Measurements from ENCODE around the gene OR52E2. TPM values are rescaled to one million over a fixed set of nuclear protein-coding genes. Genes with fewer than 3 reads are reported as not detected.

OR52E2 gene
- total RNA-seq, 4 donors from 2014 or later = not detected

- H3K27me3 ChIP-seq = no peaks in the 10 kb centered on the region
- H3K27ac ChIP-seq = no peak within 1 kb of the TSS
- no peak within 1 kb of the TSS for H3K4me3 ChIP-seq
- H3K36me3 ChIP-seq = no peaks in the 10 kb centered on the region
- TF ChIP-seq CTCF (IDR thresholded peaks at IDR 0.05) (no peak), POLR2A (IDR thresholded peaks at IDR 0.05) (no peak), EP300 (IDR thresholded peaks at IDR 0.05) (no peak)
- H3K4me1 ChIP-seq = no peaks in the 10 kb centered on the region
- 77 to 82% methylated on average over 1 of the region's 1 CpG for WGBS, 2 donors
- DNase-seq (ENCODE audit: low spot score in 2 of 2) = no peak
- no peaks in the 10 kb centered on the region for H3K9me3 ChIP-seq
Measured at GRCh38 chr11:5046226-5046625, 13.2 kb downstream of the OR52E2 start, which contains the start of gene OR52J3. Gene OR52J3, plus strand, starts transcription at chr11:5046526. Its CDS starts 0 bp downstream, at chr11:5046526.

- Histone ChIP-seq H3K4me3 (no peak overlapping the region), H3K27me3 (no peaks in the 10 kb centered on the region), H3K4me1 (no peaks in the 10 kb centered on the region), H3K9me3 (no peaks in the 10 kb centered on the region), H3K36me3 (no peaks in the 10 kb centered on the region), H3K27ac (no peak overlapping the region)
- TF ChIP-seq POLR2A (IDR thresholded peaks at IDR 0.05) (no peak), EP300 (IDR thresholded peaks at IDR 0.05) (no peak), CTCF (IDR thresholded peaks at IDR 0.05) (no peak)
- DNase-seq (ENCODE audit: low spot score in 2 of 2) = no peak
- WGBS, 2 donors = 61 to 64% methylated on average over 2 of the region's 2 CpGs
Measured at GRCh38 chr11:5043380-5043779, 16.0 kb downstream of the OR52E2 start.

- Histone ChIP-seq H3K27ac (no peak overlapping the region), H3K4me3 (no peak overlapping the region), H3K4me1 (no peaks in the 10 kb centered on the region), H3K27me3 (no peaks in the 10 kb centered on the region), H3K36me3 (no peaks in the 10 kb centered on the region), H3K9me3 (no peaks in the 10 kb centered on the region)
- TF ChIP-seq EP300 (IDR thresholded peaks at IDR 0.05) = no peak
- TF ChIP-seq CTCF (IDR thresholded peaks at IDR 0.05) = no peak
- no peak for TF ChIP-seq POLR2A (IDR thresholded peaks at IDR 0.05)
- WGBS, 2 donors = 71 to 80% methylated on average over 3 of the region's 3 CpGs
- no peak for DNase-seq (ENCODE audit: low spot score in 2 of 2)
Measured at GRCh38 chr11:5042091-5042490, 17.3 kb downstream of the OR52E2 start.

- Histone ChIP-seq H3K4me1 (no peaks in the 10 kb centered on the region), H3K4me3 (no peak overlapping the region), H3K9me3 (no peaks in the 10 kb centered on the region), H3K36me3 (no peaks in the 10 kb centered on the region), H3K27me3 (no peaks in the 10 kb centered on the region), H3K27ac (no peak overlapping the region)
- 68 to 70% methylated on average over 4 of the region's 4 CpGs for WGBS, 2 donors
- TF ChIP-seq POLR2A (IDR thresholded peaks at IDR 0.05) = no peak
- no peak for TF ChIP-seq EP300 (IDR thresholded peaks at IDR 0.05)
- no peak for TF ChIP-seq CTCF (IDR thresholded peaks at IDR 0.05)
- DNase-seq (ENCODE audit: low spot score in 2 of 2) = no peak
Measured at GRCh38 chr11:5040876-5041275, 18.6 kb downstream of the OR52E2 start.

- DNase-seq (ENCODE audit: low spot score in 2 of 2) = no peak
- 71 to 89% methylated on average over 1 of the region's 1 CpG for WGBS, 2 donors
- H3K4me3 ChIP-seq = no peak overlapping the region
- no peaks in the 10 kb centered on the region for H3K9me3 ChIP-seq
- TF ChIP-seq POLR2A (IDR thresholded peaks at IDR 0.05) (no peak), CTCF (IDR thresholded peaks at IDR 0.05) (no peak), EP300 (IDR thresholded peaks at IDR 0.05) (no peak)
- H3K27me3 ChIP-seq = no peaks in the 10 kb centered on the region
- H3K27ac ChIP-seq = no peak overlapping the region
- H3K4me1 ChIP-seq = no peaks in the 10 kb centered on the region
- H3K36me3 ChIP-seq = no peaks in the 10 kb centered on the region
Measured at GRCh38 chr11:5038341-5038740, 21.1 kb downstream of the OR52E2 start.
